NB4 (cell line): ENCODE results near the gene OR2T35.
"Not testable (repeated sequence)": the region's sequence is repeated elsewhere in the genome, so short reads cannot be mapped to it uniquely, and the experiment has no call there.

Experiments
- DNase-seq: peaks from one replicate; pipeline ENCODE4 v3.0.0; 2010; ENCODE audit warnings: low read depth
- H3K4me3 ChIP-seq: one replicate; pipeline ENCODE4 v1.5.1; 2011; ENCODE audit warnings: mild to moderate bottlenecking, low read depth, low read length, moderate library complexity
- CTCF ChIP-seq: IDR thresholded peaks from one replicate; pipeline ENCODE4 v1.5.1; 2012; ENCODE audit warnings: low read depth, low read length
- MYC ChIP-seq: IDR thresholded peaks from 2 replicates; pipeline ENCODE4 v1.6.1; 2011; ENCODE audit warnings: low read depth, low read length
- POLR2A ChIP-seq: IDR thresholded peaks from 2 replicates; pipeline ENCODE4 v1.6.1; 2011; ENCODE audit warnings: mild to moderate bottlenecking; ENCODE audit not compliant: insufficient read length; ENCODE audit errors: extremely low read depth
- TF ChIP-seq, protein P1 (sequence below): IDR thresholded peaks from 2 replicates; pipeline ENCODE4 v1.6.1; 2011; ENCODE audit warnings: low read depth, low read length

Gene OR2T35

DNA sequence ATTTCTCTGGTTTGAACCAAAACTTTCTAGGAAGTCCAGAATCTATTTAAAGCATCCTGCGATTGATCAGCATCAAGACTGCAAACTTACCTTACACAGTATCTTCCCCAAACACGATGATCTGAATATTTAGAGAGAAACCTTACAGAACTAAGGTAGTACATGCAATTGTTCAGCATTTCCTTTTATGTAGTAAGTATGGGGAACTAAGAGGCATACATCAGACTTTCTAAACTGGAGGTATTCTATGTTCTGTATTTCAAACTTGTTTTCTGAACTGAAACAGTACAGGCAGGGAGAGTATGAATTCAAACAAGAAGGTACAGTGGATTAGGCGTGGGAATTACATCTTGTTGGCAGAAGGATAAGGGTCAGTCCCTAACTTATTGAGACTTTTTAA, 10.3 kb upstream of the OR2T35 start, which contains the start of gene OR2T27:
OR2T27 (minus strand) TSS at position 175 of the 400 bp plus-strand sequence. CDS start 4,644 bp downstream, outside the sequence.
- not testable (repeated sequence) for DNase-seq, H3K4me3 ChIP-seq

DNA sequence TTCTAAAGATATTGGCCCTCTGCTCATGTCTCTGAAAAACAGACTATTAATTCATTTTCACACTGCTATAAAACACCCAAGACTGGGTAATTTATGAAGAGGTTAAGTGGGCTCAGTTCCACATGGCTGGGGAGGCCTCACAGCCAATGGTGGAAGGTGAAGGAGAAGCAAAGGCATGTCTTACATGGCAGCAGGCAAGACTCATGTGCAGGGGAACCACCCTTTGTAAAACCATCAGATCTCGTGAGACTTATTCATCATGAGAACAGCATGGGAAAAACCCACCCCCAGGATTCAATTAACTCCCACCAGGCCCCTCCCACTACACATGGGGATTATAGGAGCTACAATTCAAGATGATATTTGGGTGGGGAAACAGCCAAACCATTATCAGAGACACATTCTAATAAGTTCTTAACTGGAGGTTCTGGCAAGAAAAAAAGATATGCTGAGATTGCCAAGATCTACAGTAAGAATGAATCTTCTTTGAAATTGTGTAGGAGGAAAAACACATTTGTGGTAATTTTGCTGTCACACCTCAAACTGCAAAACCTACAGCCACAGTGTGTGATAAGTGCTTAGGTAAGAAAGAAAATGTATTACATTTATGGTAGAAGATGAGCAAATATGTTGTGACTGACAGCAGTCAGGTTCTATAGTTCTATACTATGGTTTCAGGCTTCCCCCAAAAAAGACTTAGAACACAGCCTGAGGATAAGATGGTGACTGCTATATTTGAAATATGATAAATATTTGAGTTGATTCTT, 3.9 kb upstream of the OR2T35 start:
- not testable (repeated sequence) for DNase-seq, H3K4me3 ChIP-seq

DNA sequence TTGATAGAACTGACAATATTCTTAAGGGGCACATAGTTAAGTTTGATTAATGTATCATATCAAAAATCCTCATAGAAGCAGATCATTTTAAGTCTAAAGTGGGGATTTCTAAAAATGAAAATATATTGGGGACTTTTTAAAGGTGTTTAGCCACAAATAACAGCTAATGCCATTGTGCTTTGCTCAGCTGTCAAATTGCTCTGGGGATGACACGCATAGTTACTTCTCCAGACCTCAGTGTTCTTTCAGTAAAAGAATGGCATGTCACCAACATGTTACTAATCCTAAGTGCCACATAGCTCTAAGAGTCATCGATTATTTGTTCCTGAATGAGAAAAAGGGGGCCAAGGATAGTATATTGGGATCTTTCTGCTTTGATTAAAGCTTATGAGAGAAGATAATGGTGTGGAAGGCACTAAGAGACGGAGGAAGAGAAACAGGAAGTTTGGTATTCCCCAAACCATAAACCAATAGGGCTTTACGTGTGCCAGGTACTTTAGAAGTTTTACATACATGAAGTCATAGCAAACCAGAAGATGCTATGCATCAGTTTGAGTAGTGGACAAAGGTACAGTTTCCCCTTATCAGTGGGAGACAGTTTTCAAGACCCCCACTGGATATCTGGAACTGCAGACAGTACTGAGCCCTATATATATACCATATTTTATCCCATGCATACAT, 2.0 kb downstream of the OR2T35 start:
- DNase-seq, H3K4me3 ChIP-seq: not testable (repeated sequence)

- DNase-seq, H3K4me3 ChIP-seq: not testable (repeated sequence)
Observed at GRCh38 chr1:248641583-248641982, 3.5 kb downstream of the OR2T35 start.

DNA sequence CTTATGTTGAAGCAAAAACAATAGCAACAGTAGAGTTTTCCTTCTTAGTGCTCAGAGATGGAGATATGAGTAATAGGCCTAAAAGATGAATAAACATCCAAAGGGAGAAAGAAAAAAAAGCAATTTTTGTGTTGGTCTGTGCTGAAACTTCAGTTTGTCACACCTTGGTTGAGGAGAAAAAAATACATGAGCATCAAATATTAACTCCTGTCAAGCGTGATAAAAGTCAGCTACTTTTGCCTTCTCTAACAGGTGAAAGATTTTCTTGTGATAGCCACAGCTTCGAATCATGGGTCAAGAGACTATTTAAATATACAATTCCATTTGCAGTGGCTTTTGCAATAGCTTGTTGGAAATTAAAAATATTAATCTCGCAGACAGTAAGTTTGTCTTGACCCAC, 4.2 kb downstream of the OR2T35 start:
- H3K4me3 ChIP-seq, DNase-seq: not testable (repeated sequence)

GRCh38 chr1:248639652-248640051, 5.4 kb downstream of the OR2T35 start:
- not testable (repeated sequence) for DNase-seq

DNA sequence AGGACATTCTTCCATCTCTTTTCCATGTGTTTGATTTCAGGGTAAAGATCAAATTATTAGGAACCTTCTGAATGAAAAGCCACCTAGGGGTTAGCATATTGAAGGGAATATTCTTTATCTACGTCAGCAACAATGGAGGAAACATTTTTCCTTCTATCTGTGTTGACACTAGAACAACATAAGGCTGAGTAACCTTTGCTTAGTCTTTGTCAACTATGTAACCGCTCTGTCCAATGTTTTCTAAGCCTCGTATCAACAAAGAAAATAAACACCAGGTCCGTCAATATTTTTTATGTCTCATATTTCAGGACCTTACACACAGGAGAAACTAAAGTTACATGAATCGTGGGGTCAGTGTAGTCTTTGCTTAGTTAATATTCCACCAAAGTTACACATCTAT, 8.5 kb downstream of the OR2T35 start:
- DNase-seq, H3K4me3 ChIP-seq: not testable (repeated sequence)

More at GRCh38 chr1:248639652-248640051, 5.4 kb downstream of the OR2T35 start:
- not testable (repeated sequence) for H3K4me3 ChIP-seq

DNA sequence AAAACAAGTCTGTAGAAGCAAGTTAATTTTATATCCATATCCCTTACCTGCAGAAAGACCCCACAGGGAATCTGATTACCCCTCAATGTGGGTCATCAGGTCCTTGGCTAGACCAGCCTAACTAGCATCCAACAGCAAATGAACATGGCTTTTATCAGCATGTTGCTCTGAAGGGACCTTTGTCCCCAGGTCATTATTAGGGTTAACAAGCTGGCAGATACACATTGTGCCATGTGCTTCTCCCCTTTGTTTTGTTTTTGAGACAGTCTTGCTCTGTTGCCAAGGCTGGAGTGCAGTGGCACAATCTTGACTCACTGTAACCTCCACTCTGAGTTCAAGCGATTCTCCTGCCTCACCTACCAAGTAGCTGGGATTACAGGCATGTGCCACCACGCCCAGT, 10.1 kb downstream of the OR2T35 start, which contains the start of gene OR2T11:
OR2T11 (minus strand) TSS at position 101 of the 400 bp plus-strand sequence. CDS start 7,963 bp downstream, outside the sequence.
- not testable (repeated sequence) for DNase-seq, H3K4me3 ChIP-seq

DNA sequence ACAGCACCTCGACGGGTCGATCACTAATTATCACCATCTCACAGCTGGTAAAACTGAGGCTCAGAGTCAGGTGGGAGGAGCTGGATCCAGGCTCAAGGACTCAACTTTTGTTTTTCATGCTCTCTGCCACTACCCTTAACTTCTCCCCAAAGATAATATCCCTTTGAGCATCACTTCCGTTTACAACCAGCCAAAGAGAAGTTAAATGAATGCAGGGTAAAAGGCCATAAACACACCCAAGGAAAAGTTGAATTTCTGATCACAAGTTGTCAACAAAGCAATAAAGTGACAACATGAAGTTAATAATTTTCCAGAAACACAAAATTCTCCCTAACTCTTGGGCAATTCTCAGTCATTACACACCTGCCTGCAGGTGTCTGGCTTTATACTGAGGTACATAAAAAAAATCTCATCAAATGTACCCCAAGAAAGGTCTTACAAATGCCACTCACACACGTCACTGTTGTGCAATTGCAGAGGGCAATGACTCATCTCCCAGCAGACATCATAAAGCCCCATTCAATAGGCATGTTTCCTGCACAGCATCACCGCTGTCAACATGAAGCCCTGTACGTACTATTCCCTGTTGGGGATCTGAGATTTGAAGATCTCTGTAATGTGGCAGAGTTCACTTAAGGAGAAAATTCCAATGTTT, 13.6 kb downstream of the OR2T35 start:
- no peak overlapping the region for H3K4me3 ChIP-seq
- peak; percentile 87 for DNase-seq
- peak; percentile 43; the same call in 1 of the 2 replicates for TF ChIP-seq MYC
- no peak for TF ChIP-seq POLR2A
- TF ChIP-seq, protein P1, sequence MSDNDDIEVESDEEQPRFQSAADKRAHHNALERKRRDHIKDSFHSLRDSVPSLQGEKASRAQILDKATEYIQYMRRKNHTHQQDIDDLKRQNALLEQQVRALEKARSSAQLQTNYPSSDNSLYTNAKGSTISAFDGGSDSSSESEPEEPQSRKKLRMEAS = peak; percentile 71

- DNase-seq = no peak
- TF ChIP-seq, protein P1 = no peak
- TF ChIP-seq CTCF = no peak
- TF ChIP-seq POLR2A = no peak
- no peak for TF ChIP-seq MYC
Observed at GRCh38 chr1:248630551-248630950, 14.5 kb downstream of the OR2T35 start.

GRCh38 chr1:248627971-248628844, 16.9 kb downstream of the OR2T35 start:
- TF ChIP-seq, protein P1 = no peak
- TF ChIP-seq CTCF (no peak), MYC (no peak), POLR2A (no peak)
- DNase-seq = no peak
- no peak overlapping the region for H3K4me3 ChIP-seq

More at GRCh38 chr1:248630551-248630950, 14.5 kb downstream of the OR2T35 start:
- H3K4me3 ChIP-seq = no peak overlapping the region
